Stimulated activated CD4-positive, alpha-beta T cell treated with anti-CD3 and anti-CD28 coated beads, TNF-alpha, amount 100 ng/mL, for 48 hours (primary cell): ENCODE measurements around the gene HMGCR.
A peak's percentile ranks its signal among the peaks of the same experiment; 100 is the strongest.
"Not testable (repeated sequence)": the region's sequence is repeated elsewhere in the genome, so short reads cannot be mapped to it uniquely, and the experiment has no call there.

ENCODE experiments used
- DNase-seq, 3 donors: peaks; one replicate each; pipeline ENCODE4 v3.0.0-alpha.2; 2020; ENCODE audit warnings: low read depth in 3 of 3

Gene HMGCR

GRCh38 chr5:75336615-75337336, at the start of gene HMGCR:
Gene HMGCR, plus strand, starts transcription at chr5:75337220. Its CDS starts 5,386 bp downstream, at chr5:75342606.
- DNase-seq: peak; percentile 90 to 98 (median 96)

GRCh38 chr5:75291844-75292243, 45.2 kb upstream of the HMGCR start:
- DNase-seq: not testable (repeated sequence)

- no peak for DNase-seq
Observed at GRCh38 chr5:75300084-75300483, 36.9 kb upstream of the HMGCR start.

- no peak for DNase-seq
Observed at GRCh38 chr5:75303419-75303818, 33.6 kb upstream of the HMGCR start.

GRCh38 chr5:75304486-75304885, 32.5 kb upstream of the HMGCR start:
- DNase-seq: not testable (repeated sequence)

GRCh38 chr5:75306746-75307145, 30.3 kb upstream of the HMGCR start:
- DNase-seq: no peak

GRCh38 chr5:75310212-75310611, 26.8 kb upstream of the HMGCR start:
- no peak for DNase-seq

GRCh38 chr5:75319148-75319547, 17.9 kb upstream of the HMGCR start:
- DNase-seq: not testable (repeated sequence)

- DNase-seq: no peak
Observed at GRCh38 chr5:75319638-75320037, 17.4 kb upstream of the HMGCR start.

- no peak for DNase-seq
Observed at GRCh38 chr5:75320371-75320770, 16.6 kb upstream of the HMGCR start.

- no peak for DNase-seq
Observed at GRCh38 chr5:75322066-75322465, 15.0 kb upstream of the HMGCR start.

- peak in 2 of 3 donors; percentile 33 to 54 for DNase-seq
Observed at GRCh38 chr5:75324791-75325190, 12.2 kb upstream of the HMGCR start.

- no peak for DNase-seq
Observed at GRCh38 chr5:75325242-75325641, 11.8 kb upstream of the HMGCR start.

GRCh38 chr5:75330404-75330803, 6.6 kb upstream of the HMGCR start:
- DNase-seq: no peak

GRCh38 chr5:75331095-75332090, 5.6 kb upstream of the HMGCR start:
- DNase-seq: no peak

- not testable (repeated sequence) for DNase-seq
Observed at GRCh38 chr5:75333759-75334158, 3.3 kb upstream of the HMGCR start.

GRCh38 chr5:75334413-75334812, 2.6 kb upstream of the HMGCR start:
- not testable (repeated sequence) for DNase-seq

GRCh38 chr5:75335486-75335885, 1.5 kb upstream of the HMGCR start:
- no peak for DNase-seq

GRCh38 chr5:75335952-75336614, 937 bp upstream of the HMGCR start:
- peak in 1 of 3 donors; percentile 11 for DNase-seq

- DNase-seq: peak in 1 of 3 donors; percentile 3
Observed at GRCh38 chr5:75337366-75338021, 474 bp downstream of the HMGCR start.

GRCh38 chr5:75338408-75338807, 1.4 kb downstream of the HMGCR start:
- DNase-seq: no peak
